UCSD-AML1 (cell line): ENCODE results near the gene MUTYH.

Source experiments
- DNase-seq: peaks from one replicate; lab custom pipeline; 2025; ENCODE audit not compliant: unreplicated experiment; lab: John Stamatoyannopoulos, UW

The MUTYH gene

GRCh38 chr1:45282351-45282750 lies 57.9 kb downstream of the MUTYH start:
- DNase-seq, result no peak
